GM19351 (cell line): ENCODE measurements around the gene KIF1B.
"Not testable (repeated sequence)": the region's sequence is repeated elsewhere in the genome, so short reads cannot be mapped to it uniquely, and the experiment has no call there.

Experiments
- ATAC-seq: cut with Tn5 transposase; IDR thresholded peaks from one replicate; pipeline ENCODE4 v1.9.1; 2021; ENCODE audit warnings: mild to moderate bottlenecking, moderate library complexity; ENCODE audit not compliant: unreplicated experiment

The KIF1B gene

DNA sequence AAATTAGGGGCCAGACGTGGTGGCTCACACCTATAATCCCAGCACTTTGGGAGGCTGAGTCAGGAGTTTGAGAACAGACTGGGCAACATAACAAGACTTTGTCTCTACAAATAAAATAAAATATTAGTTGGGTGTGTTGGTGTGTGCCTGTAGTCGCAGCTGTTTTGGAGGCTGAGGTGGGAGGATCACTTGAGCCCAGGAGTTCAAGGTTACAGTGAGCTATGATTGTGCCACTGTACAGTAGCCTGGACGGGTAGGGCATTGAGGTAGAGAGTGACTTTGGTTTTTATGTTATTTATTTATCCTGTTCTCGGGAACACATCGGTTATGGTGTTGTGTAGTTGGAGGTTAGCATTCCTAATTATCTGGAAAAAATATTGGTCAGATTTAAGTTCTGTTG lies 19.5 kb downstream of the KIF1B start:
- no peak for ATAC-seq

DNA sequence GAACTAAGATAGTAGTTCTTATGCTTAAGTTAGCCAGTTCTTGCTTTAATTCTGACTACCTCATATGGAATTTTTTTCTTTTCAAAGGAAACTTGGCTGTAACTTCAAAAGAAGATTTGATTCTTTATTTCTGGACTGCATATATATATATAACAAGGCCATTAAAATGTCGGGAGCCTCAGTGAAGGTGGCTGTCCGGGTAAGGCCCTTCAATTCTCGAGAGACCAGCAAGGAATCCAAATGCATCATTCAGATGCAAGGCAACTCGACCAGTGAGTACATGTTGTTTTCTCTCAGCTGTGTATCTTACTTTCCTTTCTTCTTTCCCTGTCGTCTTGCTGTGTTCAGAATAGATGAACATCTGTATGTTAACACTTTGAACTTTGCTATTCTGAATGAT lies 21.8 kb downstream of the KIF1B start:
- no peak for ATAC-seq

DNA sequence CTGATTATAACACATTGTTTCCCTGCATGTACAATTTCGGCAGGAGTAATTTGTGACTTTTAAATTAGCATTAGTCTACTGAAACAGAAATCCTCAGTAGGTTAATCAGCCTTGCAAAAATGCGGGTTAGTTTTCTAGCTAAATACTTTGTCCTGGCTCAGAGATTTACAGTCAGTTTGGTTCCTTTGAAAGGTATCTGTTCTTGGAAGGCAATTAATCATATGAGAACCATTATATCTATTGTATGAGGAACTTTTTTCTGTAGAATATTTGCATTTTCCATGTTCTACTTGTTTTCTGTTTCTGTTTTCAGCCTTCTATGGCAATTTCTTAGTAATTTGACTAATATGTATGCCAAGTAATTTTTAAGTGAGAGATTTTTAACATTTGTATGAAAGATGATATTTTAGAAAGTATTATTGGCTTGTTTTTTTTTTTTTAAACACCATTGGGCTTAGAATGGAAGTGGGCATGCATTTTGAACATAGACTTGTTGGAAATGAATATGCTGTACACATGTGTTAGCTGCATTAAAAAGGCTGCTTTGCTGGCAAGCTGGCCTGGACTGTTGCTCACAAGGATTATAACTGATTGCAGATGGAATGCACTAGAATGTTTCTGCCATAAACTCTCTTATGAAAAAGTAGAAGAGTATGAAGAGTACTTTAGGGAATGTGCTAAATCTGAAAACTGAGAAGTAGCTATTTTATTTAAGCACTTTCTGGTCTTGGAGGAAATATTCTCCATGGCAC lies 26.2 kb downstream of the KIF1B start:
- ATAC-seq = no peak

DNA sequence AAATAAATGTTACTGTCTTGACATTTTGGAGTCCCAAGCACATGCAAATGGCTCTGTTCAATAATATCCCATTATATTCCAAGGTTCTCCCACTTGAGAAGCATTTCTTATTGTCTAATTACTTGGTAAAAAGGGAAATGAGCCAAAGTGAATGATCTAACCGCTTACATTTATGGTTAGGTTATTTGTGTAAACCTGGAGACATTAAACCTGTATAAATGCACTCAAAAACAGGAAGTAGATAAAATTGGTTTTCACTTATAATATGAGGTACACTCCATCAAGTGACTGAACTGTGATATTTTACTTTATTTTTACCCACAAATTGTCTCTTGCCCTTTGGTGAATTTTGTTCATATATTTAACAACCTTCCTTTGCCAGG lies 26.8 kb downstream of the KIF1B start:
- no peak for ATAC-seq

DNA sequence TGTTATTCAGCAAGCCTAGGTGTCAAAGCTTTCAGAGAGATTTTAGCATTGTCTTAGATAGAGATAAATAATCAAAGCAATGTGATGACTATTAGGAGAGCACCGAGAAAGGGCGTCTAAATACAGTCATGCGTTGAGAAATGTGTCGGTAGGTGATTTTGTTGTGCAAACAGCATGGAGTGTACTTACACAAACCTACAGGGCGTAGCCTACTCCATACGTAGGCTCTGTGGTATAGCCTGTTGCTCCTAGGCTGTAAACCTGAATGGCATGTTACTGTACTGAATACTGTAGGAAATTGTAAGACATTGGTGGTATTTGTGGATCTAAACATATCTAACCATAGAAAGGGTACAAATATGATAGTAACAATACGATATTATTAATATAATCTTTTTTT lies 31.8 kb downstream of the KIF1B start:
- ATAC-seq = no peak

DNA sequence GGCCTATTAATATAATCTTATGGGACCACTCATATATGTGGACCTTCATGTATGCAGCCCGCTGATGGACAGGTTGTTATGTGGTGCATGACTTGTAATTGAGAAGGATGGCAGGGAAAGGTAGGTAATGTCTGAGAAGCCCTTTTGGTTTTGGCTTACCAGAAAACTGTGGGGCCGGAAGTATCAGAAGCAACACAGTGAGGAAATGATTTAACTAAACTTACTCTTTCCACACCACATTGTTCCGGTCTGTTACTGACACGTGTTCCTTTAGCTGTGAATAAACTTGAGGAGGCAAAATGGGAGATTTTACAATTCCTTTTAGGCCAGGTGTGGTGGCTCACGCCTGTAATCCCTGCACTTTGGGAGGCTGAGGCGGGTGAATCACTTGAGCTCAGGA lies 32.4 kb downstream of the KIF1B start:
- ATAC-seq = no peak

DNA sequence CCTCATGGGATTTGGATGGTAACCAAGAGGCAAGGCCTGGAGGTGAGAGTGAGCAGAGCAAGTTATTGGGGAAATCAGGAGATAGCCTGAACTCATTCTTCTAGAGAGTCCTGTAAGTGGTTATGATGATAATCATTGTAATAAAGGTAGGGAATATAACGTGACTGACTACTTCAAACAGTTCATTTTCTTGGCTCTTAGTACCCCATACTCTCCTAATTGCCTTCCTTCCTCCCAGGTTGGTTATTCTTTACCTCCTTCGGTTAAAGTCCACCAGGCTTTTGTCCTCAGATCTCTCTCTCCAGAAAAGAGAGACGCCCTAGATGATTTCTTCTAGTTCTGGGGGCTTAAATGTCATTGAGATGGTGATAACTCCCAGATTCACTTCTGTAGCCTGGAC lies 35.3 kb downstream of the KIF1B start:
- no peak for ATAC-seq

DNA sequence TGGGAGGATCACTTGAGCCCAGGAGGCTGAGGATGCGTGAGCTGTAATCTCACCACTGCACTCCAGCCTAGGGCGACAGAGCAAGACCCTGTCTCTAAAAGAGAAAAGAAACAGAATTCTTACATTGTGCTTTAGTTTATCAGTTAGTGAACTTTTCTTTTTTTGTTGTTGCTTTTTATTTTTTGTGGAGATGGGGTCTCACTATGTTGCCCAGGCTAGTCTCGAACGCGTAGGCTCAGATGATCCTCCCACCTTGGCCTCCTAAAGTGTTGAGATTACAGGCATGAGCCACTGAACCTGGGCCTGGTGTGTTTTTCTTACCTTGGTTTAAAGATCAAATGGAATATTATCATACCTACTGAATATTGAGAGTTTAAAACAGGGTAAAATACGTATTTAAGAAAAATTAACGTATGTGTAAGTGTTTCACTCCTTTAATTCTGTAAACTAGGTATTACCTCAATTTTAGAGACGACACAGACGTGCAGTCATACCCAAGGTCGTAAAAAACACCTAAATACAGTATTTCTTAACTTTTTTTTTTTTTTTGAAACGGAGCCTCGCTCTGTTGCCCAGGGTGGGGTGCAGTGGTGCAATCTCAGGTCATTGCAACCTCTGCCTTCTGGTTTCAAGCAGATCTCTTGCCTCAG lies 39.6 kb downstream of the KIF1B start:
- ATAC-seq = no peak

DNA sequence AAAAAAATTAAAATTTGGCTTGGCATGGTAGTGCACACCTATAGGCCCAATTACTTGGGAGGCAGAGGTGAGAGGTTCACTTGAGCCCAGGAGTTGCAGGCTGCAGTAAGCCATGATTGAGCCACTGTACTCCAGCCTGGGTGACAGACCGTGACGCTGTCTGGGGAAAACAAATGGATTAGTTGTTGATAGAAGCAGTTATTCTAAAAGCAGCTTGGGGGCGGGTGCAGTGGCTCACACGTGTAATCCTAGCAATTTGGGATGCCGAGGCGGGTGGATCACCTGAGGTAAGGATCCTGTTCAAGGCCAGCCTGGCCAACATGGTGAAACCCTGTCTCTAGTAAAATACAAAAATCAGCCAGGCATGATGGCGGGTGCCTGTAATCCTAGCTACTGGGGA lies 40.3 kb downstream of the KIF1B start:
- no peak for ATAC-seq

DNA sequence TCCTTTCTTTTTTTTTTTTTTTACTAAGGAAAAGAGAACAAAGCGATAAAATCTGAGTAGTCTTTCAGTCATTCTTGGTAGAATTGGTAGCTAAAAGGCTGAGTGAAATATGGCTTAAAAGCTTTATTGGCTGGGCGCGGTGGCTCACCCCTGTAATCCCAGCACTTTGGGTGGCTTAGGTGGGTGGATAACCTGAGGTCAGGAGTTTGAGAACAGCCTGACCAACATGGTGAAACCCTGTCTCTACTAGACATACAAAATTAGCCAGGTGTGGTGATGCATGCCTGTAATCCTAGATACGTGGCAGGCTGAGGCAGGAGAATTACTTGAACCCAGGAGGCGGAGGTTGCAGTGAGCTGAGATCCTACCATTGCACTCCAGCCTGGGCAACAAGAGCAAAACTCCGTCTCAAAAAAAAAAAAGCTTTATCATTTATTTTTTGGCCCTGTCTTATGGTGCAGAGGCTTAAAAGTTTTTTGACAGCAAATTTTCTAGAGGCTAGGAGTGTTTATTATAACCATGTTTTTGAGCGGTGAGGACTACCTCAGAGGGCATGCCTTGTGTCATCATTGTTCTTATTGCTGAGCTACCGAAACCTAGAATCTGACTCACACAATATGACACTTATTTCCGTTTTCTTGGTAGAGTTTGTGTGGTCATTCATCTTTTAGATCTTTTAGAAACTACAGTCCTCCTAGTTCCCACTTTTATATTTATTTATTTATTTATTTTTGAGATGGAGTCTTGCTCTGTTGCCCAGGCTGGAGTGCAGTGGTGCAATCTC lies 41.1 kb downstream of the KIF1B start:
- not testable (repeated sequence) for ATAC-seq

DNA sequence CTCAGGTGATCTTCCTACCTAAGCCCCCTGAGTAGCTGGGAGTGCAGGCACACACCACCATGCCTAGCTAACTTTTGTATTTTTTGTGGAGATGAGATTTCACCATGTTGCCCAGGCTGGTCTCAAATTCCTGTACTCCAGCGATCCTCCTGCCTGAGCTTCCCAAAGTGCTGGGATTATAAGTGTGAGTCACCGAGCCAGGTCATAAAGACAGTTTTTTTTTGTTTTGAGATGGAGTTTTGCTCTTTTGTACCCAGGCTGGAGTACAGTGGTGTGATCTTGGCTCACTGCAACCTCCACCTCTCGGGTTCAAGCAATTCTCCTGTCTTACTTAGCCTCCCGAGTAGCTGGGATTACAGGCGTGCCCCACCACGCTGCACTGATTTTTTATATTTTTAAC lies 42.1 kb downstream of the KIF1B start:
- no peak for ATAC-seq

DNA sequence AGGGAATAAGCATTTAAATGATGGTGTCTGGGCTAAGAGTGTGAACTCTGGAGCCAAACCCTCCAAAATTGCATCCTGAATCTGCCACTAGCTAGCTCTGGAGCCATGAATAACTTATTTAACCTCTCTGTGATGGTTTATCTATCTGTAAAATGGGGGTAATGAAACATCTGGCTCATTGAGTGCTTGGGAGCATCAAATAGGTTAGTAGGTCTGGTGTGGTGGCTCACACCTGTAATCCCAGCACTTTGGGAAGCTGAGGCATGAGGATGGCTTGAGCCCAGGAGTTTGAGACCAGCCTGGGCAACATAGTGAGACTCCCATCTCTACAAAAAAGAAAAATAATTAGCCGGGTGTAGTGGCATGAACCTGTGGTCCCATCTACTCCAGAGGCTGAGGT lies 42.8 kb downstream of the KIF1B start:
- ATAC-seq = no peak

DNA sequence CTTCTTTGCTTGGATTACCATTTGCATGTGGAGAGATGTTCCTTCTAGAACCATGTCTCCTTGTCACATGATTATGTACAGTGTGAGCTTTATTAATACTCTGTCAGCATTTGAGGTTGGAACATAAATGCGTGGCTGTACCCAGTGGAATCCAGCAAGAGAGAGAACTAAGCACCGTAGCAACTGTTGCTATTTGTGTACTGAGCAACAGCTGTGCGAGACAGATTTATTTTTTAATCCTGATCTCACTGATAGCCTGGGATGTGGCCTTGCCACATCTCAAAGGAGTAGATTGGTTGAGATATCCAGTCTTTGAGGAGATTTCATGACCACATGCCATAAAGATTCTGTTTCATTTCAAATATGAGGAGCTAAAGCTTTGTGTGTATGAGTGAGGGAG lies 43.4 kb downstream of the KIF1B start:
- no peak for ATAC-seq

DNA sequence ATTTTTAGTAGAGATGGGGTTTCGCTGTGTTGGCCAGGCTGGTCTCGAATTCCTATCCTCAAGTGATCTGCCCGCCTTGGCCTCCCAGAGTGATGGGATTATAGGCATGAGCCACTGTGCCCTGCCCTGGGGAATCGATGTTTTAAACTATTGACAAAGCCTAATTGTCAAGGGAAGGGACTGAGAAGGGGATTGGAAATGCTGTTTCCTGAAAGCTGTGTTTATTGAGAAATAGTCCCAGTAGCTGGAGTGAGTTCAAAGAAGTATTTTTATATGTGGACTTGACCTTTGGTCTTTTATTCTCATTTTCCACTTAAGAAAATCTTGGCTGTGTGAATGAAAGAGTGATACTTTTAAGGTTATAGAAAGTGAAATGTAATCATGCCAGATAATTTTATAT lies 47.5 kb downstream of the KIF1B start:
- ATAC-seq = no peak

DNA sequence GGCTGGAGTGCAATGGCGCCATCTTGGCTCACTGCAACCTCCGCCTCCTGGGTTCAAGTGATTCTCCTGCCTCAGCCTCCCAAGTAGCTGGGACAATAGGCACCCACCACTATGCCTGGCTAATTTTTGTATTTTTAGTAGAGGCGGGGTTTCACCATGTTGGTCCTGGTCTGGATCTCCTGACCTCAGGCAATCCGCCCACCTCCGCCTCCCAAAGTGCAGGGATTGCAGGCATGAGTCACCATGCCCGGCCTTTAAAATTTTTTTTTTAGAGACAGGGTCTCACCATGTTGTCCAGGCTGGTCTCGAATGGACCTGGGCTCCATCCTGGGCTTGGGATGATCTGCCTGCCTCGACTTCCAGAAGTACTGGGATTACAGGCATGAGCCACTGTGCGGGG lies 49.2 kb downstream of the KIF1B start:
- not testable (repeated sequence) for ATAC-seq

DNA sequence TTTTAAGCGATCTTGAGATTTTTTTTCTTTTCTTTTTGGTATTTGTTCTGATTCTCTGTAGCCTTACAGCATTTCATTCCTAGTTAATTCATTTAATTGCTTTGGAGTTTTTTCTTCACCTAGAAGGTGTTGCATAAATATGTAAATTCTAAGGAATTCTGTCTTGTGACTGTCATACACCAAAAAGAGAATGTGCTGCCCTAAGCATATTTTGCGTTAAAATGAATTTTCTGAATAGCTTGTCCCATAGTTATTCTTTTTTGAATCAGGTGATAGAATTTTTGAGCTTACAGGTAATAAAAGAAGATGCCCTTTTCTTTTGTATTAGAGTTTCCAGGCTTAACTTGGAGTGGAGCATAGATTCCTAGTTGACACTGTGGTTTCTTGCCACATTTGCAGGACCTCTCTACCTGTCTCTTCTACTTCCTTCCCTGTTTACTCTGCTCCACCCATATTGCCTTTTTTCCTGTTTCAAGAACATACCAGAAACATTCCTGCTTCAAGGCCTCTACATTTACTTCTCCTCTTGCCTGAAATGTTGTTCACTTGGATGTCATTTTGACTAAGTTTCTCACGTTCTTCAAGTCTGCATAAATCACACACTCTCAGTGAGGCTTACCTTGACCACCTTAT lies 53.2 kb downstream of the KIF1B start:
- no peak for ATAC-seq

DNA sequence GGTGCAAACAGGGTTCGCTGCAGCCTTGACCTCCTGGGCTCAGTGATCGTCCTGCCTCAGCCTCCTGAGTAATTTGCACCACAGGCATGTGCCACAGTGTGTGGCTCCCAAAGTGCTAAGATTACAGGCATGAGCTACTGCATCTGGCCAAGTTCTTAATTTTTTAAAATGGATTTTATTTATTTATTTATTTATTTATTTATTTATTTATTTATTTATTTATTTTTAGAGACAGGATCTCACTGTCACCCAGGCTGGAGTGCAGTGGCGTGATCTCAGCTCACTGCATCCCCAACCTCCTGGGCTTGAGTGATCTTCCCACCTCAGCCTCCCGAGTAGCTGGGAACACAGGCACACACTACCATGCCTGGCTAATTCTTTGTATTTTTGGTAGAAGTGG lies 54.7 kb downstream of the KIF1B start:
- ATAC-seq = no peak

DNA sequence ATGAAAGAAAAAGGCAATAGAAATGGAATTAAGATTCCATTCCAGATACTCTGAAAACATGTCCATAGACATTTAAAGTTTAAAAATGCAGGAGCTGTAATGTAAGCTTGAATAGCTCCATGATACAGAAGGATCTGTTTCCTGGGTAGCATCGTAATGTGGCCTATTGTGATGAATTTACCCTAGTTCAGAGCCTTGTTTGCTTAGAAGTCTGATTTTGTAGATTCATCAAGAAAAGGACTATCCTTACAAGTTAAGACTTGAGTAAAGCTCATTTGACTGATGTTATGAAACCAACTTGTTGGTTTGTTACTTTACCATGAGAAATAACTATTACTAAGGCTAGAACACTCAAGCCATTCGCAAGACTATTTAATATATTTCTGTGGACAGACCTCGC lies 55.5 kb downstream of the KIF1B start:
- no peak for ATAC-seq

DNA sequence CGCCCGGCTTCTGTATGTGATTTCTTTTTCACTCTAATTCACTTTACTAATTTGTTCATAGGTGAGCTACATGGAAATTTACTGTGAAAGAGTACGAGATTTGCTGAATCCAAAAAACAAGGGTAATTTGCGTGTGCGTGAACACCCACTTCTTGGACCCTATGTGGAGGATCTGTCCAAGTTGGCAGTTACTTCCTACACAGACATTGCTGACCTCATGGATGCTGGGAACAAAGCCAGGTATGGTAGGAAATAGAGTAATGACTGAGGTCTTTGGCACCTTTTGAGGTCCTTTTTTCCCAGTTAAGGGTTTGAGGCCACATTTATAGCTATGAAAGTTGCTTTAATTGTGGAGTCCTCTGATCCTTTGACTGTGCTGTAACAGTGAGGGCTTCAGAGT lies 56.9 kb downstream of the KIF1B start:
- no peak for ATAC-seq

DNA sequence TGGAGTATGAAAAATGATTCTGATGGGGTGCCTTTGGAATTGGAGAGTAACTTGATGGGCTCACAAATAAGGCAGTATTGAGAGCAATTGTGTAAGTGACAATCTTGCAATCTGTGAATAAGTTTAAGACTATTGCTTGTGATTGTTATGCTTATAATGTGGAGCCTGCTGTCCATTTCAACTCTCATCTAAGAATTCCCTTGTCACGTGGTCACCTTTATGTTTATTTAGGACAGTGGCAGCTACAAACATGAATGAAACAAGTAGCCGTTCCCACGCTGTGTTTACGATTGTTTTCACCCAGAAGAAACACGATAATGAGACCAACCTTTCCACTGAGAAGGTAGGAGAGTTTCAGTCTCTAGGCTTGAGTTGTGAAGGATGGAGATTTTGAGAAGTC lies 57.6 kb downstream of the KIF1B start:
- no peak for ATAC-seq

DNA sequence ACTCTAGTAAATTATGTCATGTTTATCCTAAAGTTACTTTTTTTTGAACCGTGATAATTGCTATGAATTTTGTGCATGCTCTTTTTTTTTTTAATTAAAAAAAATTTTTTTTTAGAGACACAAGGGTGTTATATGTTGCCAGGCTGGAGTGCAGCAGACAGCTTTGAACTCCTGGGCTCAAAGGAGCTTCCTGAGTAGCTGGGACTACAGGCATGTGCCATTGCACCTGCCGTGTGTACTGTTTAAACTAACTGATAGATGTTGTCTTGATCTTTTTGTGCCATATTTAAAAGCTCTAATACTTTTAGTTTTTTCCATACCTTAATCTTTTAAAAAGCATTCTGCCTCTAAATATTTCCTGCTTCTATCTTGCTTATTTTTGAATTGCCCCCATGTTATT lies 60.7 kb downstream of the KIF1B start:
- no peak for ATAC-seq

DNA sequence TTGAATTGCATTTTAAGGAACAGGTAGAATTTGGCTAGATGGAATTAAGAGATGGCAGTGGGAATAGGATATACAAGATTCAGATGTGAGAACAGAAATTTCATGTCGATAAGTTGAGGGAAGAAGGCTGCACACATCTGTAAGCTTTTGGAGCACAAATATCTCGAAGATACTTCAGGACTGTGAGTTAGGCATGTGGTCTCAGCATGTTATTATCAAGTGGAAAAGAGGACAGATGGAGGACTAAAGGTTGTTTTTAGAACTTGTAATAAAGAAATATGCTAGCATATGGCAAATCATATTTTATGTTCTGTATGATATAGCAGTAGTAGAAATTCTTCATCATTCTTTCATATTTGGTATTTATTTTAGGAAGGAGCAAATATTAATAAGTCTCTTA lies 61.5 kb downstream of the KIF1B start:
- ATAC-seq = no peak
